NCI-H524 (cell line): ENCODE measurements around the gene SLK.

Source experiments
- DNase-seq, 2 experiments: peaks; one replicate each; lab custom pipeline; 2025; lab: John Stamatoyannopoulos, UW

SLK gene

GRCh38 chr10:103941801-103942200 lies 25.1 kb upstream of the SLK start:
- DNase-seq: no peak

GRCh38 chr10:103942866-103943265 lies 24.1 kb upstream of the SLK start:
- DNase-seq: no peak

GRCh38 chr10:103947799-103948516 lies 19.0 kb upstream of the SLK start:
- DNase-seq: no peak

- no peak for DNase-seq
Observed at GRCh38 chr10:103949728-103950127, 17.2 kb upstream of the SLK start.

- DNase-seq: no peak
Observed at GRCh38 chr10:103951183-103951582, 15.8 kb upstream of the SLK start.

- DNase-seq: no peak
Observed at GRCh38 chr10:103951942-103952341, 15.0 kb upstream of the SLK start.

- DNase-seq: no peak
Observed at GRCh38 chr10:103954543-103954942, 12.4 kb upstream of the SLK start.

GRCh38 chr10:103958996-103959395 lies 7.9 kb upstream of the SLK start:
- DNase-seq: no peak

GRCh38 chr10:103960103-103960502 lies 6.8 kb upstream of the SLK start:
- no peak for DNase-seq

GRCh38 chr10:103967448-103968071 lies 620 bp downstream of the SLK start:
- DNase-seq: peak in 1 of 2 experiments; percentile 1

- no peak for DNase-seq
Observed at GRCh38 chr10:103968441-103969391, 1.8 kb downstream of the SLK start.

- no peak for DNase-seq
Observed at GRCh38 chr10:103969436-103969835, 2.5 kb downstream of the SLK start.

GRCh38 chr10:103969857-103970627 lies 3.1 kb downstream of the SLK start:
- DNase-seq: no peak

- DNase-seq: no peak
Observed at GRCh38 chr10:103975169-103975568, 8.2 kb downstream of the SLK start.

GRCh38 chr10:103977204-103977603 lies 10.3 kb downstream of the SLK start:
- no peak for DNase-seq

- DNase-seq: no peak
Observed at GRCh38 chr10:103979530-103979929, 12.6 kb downstream of the SLK start.

GRCh38 chr10:103980288-103980906 lies 13.5 kb downstream of the SLK start:
- DNase-seq: no peak

GRCh38 chr10:103982639-103983038 lies 15.7 kb downstream of the SLK start:
- DNase-seq: peak in 1 of 2 experiments; percentile 22

GRCh38 chr10:103983367-103983911 lies 16.5 kb downstream of the SLK start:
- no peak for DNase-seq

GRCh38 chr10:103985726-103986125 lies 18.8 kb downstream of the SLK start:
- no peak for DNase-seq

GRCh38 chr10:103986360-103986759 lies 19.4 kb downstream of the SLK start:
- no peak for DNase-seq
